HG03025 (cell line): ENCODE results near the gene HP1BP3.
"Not testable (repeated sequence)": the region's sequence is repeated elsewhere in the genome, so short reads cannot be mapped to it uniquely, and the experiment has no call there.

Experiments
- ATAC-seq: cut with Tn5 transposase; IDR thresholded peaks from one replicate; pipeline ENCODE4 v1.9.1; 2021; ENCODE audit warnings: mild to moderate bottlenecking, moderate library complexity; ENCODE audit not compliant: unreplicated experiment, low FRiP score

Gene HP1BP3, protein sequence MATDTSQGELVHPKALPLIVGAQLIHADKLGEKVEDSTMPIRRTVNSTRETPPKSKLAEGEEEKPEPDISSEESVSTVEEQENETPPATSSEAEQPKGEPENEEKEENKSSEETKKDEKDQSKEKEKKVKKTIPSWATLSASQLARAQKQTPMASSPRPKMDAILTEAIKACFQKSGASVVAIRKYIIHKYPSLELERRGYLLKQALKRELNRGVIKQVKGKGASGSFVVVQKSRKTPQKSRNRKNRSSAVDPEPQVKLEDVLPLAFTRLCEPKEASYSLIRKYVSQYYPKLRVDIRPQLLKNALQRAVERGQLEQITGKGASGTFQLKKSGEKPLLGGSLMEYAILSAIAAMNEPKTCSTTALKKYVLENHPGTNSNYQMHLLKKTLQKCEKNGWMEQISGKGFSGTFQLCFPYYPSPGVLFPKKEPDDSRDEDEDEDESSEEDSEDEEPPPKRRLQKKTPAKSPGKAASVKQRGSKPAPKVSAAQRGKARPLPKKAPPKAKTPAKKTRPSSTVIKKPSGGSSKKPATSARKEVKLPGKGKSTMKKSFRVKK

DNA sequence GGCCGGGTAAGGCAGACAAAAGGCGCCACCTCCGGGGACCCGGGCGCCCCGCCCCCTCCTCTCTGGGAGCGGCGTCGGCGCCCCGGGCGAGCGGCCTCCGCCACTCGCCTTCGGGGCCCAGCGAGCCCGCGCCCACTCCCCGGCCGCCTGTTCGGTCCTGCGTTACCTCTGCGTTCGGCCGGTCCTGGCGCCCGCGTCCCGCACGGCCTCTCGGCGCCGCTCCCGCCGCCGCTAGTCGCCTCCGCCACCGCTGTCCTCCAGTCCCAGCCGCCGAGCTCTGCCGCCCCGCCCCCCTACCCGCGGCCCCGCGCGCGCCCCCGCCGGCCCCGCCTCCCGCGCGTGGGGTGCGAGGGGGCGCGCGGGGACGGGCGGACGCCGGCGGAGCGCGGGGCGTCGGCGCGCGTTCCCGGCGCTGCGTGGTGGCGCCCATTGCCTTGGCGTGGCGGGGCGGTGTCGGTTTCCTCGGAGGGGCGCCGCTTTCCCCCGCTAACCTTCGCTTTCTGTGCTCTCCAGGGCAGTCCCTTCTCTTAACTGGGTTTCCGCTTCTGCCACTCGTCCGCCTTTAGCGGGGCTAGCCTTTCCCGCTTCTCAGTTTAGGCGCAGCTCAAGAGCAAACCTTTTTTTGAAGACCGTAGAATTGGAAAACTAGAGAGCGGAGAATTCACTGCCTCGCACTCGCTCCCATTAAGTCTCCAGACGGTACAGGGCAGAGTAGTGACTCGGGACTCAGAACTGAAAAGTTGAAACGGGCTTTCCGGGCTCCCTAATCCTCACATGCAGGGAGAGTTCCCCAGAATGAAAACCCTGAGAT is at the start of gene HP1BP3:
TSS of gene HP1BP3 (minus strand) at position 279 of the 811 bp plus-strand sequence. CDS start 6,867 bp downstream, outside the sequence.
- peak; percentile 40 for ATAC-seq

DNA sequence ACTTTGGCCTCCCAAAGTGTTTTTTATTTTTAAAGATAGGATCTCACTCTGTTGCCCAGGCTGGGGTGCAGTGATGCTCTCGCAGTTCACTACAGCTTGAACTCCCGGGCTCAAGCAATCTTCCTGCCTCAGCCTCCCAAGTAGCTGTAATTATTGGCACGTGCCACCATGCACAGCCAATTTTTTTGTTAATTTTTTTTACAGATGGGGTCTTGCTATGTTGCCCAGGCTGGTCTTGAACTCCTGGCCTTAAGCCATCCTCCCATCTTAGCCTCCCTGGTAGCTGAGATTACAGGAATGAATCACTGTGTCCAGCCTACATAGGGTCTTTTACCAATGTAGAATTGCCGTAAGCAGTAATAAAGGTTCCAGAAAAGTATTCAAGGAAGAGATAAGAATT is 49.1 kb upstream of the HP1BP3 start:
- no peak for ATAC-seq

DNA sequence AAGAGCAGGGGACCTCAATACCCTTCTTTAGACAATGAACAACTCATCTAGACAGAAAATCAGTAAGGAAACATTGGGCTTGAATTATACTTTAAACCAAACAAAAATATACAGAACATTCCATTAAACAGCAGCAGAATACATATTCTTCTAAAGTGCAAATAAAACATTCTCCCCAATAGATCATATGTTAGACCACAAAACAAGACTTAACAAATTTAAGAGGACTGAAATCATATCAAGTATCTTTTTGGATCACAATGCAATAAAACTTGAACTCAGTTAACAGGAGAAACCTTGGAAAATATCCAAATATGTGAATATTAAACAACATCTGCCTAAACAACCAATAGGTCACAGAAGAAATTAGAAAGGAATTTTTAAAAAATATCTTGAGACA is 47.7 kb upstream of the HP1BP3 start:
- no peak for ATAC-seq

DNA sequence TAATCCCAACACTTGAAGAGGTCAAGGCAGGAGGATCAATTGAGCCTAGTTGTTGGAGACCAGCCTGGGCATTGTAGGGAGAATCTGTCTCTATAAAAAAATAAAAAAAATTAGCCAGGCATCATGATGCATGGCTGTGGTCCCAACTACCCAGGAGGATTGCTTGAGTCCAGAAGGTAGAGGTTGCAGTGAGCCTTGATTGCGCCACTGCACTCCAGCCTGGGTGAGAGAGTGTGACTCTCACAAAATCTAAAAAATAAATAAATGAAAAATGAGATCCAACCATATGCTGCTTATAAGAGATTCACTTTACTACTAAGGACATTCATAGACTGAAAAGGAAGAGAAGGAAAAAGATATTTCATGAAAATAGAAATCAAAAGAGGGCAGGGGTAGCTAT is 47.1 kb upstream of the HP1BP3 start:
- ATAC-seq, result no peak

DNA sequence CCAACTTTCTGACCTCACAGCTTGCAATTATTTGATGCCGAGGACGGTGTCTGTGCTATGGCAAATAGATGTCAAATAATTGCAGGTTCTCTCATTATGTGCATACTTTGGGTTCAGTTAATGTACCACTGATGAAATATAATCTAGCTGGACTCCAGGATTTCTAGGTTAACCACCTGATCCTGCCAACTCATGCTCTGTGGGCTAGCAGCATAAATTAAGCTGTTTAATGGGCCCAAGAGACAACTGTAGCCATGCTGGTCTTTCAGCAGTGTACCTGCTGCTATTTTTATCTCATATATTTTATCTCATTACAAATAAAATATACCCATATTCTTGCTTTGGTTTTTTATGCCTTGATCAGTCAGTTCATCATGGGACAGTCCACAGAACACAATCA is 43.3 kb upstream of the HP1BP3 start:
- ATAC-seq, result no peak

DNA sequence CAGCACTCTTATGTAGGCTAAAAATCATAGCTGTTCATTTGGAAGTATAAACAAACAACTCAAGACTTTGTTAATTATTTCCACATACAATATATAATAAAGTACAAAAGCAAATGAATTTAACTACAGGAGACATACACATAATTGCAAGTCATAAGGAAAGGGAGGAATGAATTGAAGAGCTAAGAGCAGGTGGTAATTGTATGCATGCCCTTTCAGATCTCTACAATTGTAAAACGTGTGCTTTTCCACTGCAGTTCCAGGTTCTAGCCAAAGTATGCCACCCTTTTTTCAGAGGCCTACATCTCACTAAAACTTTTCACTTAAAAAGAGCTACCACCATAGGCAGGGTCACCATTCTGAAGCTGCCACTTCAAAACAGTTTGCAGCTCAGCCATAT is 42.8 kb upstream of the HP1BP3 start:
- no peak for ATAC-seq

DNA sequence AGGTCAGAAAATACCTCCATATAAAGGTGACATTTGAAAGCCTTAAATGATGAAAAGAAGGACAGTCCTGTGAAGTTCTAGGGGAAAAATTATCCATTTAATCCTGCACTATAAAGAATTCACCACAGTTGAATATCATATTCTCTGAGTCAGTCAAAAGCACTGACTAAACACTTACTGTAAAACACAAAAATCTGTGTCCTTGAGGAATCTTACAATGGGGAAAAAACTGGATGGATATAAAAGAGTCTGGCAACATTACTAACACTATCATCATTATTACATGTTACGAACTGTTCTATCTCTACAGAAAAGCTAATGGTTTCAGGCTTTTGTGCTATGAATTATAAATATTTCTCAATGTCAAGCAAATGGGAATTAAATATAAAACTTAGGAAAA is 42.4 kb upstream of the HP1BP3 start:
- ATAC-seq, result no peak

DNA sequence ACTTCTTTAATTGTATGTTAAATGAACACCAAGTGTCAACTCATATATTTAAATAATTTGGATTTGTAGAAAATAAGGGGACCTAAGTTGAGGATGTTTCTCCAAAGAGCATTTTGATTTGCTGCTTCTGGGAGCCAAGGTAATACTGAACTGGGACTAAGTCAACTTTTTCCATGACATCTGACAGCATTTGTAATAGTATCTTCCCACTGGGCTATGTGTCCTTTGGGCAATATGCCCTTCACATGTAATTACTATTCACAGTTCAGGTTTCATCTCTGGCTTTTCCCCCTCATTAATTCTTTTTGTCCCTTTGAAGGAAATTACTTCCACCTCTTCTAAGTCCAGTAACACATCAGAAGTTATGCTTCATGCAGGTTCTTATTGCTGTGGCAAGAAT is 36.7 kb upstream of the HP1BP3 start:
- ATAC-seq, result no peak

DNA sequence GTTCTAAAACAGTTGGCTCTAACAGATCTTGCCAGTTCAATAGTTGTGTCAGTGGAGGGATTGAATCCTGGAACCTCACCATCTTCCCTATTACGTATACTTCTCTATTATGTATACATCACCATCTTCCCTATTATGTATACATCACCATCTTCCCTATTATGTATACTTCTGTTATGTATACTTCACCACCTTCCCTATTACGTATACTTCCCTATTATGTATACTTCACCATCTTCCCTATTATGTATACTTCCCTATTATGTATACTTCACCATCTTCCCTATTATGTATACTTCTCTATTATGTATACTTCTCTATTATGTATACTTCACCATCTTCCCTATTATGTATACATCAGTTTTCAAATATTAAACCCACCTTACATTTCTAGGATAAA is 34.4 kb upstream of the HP1BP3 start:
- ATAC-seq, result no peak

DNA sequence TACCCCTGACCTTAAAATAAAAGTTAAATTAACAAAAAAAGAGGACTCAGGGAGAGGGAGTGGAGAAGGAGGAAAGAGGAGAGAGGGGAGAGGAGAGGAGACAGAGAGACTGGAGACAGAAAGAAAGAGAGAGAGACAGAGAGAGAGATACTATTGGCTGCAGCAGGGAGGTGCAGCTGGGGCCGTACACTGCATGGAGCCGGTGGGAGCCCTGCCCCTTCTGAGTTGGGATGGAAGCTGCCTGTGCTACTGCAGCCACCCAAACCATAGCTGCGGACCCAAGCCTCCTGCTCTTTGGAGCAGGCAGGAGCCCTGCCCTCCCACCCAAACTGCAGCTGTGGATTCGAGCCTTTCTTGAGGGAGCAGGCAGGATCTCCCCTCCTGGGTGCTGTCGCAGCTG is 32.7 kb upstream of the HP1BP3 start:
- ATAC-seq, result no peak

DNA sequence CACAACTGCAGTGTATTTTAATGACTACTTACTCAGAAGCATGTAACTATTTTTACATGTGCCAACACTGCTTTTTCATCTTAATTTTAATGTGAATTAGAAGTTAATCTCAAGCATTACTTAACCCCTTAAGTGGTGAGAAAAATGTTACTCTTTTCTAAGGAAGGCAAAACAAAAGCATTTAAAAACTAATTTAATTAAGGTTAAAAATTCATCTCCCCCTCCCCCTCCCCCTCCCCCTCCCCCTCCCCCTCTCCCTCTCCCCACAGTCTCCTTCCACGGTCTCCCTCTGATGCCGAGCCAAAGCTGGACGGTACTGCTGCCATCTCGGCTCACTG is 27.4 kb upstream of the HP1BP3 start:
- ATAC-seq, result no peak

DNA sequence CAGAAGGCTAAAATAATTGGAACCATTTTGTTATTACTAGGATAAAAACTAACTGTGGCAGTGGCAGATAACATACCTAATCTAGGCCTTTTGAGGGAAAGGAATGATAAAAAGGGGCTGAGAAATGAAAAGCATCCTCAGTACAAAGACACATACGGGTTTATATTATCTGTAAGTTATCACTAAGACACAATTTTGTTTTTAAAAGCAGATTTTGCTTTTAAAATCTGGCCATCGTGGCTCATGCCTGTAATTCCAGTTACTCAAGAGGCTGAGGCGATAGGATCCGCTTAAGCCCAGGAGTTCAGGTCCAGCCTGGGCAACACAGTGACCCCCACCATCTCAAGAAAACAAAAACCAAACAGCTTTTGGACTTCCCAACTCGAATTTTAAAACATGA is 24.8 kb upstream of the HP1BP3 start:
- no peak for ATAC-seq

DNA sequence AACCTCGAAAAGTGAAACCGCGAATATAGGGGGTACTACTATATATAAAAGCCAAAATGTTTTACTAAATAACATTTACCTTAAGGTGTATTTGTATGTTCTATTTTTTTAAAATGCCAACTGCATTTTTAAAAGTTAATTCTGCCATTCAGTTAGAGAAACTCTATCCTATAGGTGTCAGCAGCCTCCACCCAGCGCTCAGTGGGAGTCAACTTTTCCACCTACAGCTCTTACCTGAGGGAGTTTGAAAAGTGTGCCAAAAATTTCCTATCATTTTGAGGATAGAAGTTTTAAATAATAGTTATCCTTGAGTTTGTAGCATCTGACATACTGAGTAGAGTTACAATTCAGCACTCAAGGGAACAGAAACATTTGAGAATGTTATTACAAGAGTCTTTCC is 6.1 kb upstream of the HP1BP3 start:
- no peak for ATAC-seq

DNA sequence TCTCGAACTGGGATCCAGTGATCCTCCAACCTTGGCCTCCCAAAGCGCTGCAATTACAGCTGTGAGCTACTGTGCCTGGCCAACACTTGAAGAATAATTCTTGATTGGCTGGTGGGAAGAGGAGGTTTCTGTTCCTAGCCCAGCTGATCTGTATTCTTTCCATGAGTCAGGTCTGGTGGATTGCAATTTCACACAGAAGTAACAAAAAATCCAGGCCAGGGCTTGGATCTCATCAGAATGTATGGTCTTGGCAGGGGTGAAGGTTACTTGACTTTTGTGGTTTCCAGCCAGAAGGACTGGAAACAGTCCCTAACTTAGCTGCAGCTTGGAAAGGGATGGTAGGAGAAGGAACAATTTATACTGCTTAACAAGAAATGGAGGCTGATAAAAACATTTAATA is 5.1 kb upstream of the HP1BP3 start:
- ATAC-seq, result no peak

DNA sequence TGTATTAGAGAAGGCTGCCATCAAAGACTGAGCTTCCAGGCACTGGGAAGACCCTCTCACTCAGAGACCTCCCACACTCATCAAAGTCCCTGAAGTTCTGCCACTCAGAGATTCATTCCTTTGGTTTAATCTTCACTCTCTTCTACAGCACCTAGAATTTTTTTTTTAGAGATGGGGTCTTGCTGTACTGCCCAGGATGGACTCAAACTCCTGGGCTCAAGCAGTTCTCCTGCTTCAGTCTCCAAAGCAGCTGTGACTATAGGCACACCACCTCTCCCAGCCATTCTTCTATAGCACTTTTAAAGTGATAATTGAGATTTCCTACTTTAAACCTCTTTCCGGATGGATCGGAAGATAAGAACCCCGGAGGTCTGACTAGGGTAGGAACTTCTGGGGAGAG is 3.7 kb upstream of the HP1BP3 start:
- ATAC-seq, result no peak

DNA sequence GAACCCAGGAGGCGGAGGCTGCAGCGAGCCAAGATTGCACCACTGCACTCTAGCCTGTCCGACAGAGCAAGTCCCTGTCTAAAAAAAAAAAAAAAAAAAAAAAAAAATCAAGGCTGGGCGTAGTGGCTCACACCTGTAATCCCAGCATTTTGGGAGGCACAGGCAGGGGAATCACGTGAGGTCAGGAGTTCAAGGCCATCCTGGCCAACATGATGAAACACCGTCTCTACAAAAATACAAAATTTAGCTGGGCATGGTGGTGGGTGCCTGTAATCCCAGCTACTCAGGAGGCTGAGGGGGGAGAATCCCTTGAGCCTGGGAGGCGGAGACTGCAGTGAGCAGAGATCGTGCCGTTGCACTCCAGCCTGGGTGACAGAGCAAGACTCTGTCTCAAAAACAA is 2.5 kb upstream of the HP1BP3 start:
- not testable (repeated sequence) for ATAC-seq

DNA sequence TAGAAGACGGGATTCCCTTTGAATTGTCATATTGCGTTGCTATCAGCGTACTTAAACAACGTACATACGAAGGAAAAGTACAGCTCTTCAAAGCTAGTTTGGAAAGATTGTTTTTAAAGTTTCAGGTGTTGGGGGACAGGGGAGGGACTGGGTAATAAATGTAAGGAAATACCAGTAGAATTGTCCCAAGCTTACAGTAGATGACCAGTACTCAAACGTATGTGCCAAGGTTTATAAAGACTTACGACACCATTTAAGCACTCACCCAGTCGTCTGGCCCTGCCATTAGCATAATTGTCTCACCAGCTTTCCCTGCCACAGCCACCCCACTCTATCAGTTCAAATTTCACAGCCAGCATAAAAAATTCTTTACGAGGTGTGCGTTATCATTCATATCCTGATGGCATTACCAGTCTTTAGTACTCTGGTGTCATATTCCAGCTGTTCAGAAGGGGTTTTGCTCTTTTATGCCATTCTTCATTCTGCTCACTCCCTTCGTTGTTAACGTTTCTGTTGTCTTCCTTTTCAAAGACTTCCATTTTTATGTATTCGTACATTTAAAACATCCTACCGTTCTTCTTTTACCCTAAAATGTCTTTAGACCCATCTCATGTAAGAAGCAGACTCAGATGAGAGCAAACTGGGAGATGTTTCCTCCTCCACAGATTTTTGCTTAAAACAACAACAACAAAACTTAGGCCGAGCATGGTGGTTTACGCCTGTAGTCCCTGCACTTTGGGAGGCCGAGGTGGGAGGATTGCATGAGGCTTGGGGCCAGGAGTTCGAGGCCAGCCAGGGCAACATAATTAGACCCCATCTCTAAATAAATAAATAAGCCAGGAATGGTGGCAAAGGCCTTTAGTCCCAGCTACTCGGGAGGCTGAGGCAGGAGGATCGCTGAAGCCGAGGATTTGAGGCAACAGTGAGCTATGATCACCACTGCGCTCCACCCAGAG is 1.0 kb upstream of the HP1BP3 start:
- no peak for ATAC-seq

DNA sequence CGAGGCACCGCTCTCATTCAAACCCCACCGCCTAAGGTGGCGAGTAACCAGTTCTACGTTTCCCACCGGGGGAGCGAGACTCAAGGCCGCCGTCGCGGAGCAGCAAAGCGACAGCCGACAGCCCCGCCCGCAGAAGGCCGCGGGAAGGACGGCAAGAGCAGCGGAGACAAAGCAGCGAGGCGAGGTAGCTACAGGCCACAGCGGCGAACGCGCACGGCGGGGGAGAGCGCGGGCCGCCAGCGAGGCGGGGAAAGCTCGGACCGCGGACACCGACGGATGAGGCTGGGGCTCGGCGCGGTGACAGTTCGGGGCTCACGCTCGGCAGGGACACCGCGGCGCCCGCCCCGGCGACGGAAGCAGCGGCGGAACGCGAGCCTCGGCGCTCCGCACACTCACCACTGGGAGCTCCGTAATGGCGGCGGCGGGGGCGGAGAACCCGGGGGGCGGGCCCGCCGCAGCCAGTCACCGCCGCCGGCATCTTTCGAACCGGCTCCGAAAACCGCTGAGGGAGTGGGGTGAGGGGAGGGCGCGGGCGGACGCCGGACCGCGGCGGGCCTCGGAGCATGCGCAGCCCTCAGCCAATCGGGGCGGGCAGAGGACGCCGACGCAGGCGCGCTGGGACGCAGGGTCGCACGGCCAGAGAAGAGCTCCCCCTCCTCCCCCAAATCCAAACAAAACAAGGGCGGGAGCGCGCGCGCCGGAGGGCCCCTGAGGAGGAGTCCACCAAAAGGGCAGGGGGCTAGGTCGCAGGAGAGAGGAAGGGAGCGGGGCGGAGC is 666 bp downstream of the HP1BP3 start:
- ATAC-seq, result peak; percentile 69

DNA sequence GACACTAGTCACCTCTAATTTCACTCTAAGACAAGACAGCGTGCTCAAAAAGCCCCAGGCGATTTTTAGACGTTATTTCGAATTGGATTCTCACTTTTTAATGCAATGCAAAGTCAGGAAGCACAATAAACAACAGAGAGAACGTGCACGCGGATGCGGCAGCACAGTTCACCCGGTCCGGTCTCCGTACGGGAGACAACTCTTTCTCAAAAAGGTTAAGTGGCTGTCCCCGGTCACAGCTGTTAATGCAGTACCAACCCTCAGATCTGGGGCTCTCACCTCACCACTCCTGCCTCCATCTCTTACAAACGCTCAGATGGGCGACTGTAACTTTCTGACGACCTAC is 1.2 kb downstream of the HP1BP3 start:
- peak; percentile 1 for ATAC-seq

DNA sequence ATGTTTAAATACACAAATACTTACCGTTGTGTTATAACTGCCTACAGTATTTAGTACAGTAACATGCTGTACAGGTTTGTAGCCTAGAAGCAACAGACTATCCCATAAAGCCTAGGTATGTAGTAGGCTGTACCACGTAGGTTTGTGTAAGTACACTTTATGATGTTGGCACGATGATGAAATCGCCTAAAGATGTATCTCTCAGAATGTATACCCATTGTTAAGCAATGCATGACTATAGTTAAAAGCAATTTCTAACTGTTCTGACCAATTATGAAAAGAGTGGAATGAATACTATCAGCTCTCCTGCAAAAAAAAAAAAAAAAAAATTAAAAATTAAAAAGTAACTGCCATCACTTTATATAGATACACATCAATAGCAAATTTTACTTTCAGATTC is 11.4 kb downstream of the HP1BP3 start:
- ATAC-seq, result no peak
